HG03442 (cell line): ENCODE measurements around the gene NFIA.

Experiments
- ATAC-seq: cut with Tn5 transposase; IDR thresholded peaks from one replicate; pipeline ENCODE4 v1.9.1; 2021; ENCODE audit warnings: mild to moderate bottlenecking, moderate library complexity; ENCODE audit not compliant: unreplicated experiment

Gene NFIA

GRCh38 chr1:61318319-61319125 is 236.2 kb downstream of the NFIA start:
- ATAC-seq = peak; percentile 100

- no peak for ATAC-seq
Observed at GRCh38 chr1:61320575-61320974, 238.2 kb downstream of the NFIA start.

GRCh38 chr1:61322008-61322744 is 239.8 kb downstream of the NFIA start:
- ATAC-seq = no peak

- no peak for ATAC-seq
Observed at GRCh38 chr1:61322769-61323168, 240.4 kb downstream of the NFIA start.

- ATAC-seq = no peak
Observed at GRCh38 chr1:61323681-61324328, 241.4 kb downstream of the NFIA start.

GRCh38 chr1:61326713-61327112 is 244.4 kb downstream of the NFIA start:
- no peak for ATAC-seq

GRCh38 chr1:61327436-61327835 is 245.1 kb downstream of the NFIA start:
- no peak for ATAC-seq

- no peak for ATAC-seq
Observed at GRCh38 chr1:61329556-61329955, 247.2 kb downstream of the NFIA start.

GRCh38 chr1:61330018-61330417 is 247.7 kb downstream of the NFIA start:
- no peak for ATAC-seq

GRCh38 chr1:61330571-61330970 is 248.2 kb downstream of the NFIA start:
- no peak for ATAC-seq

- ATAC-seq = peak; percentile 99
Observed at GRCh38 chr1:61332196-61332753, 249.9 kb downstream of the NFIA start.

- no peak for ATAC-seq
Observed at GRCh38 chr1:61332796-61333195, 250.4 kb downstream of the NFIA start.

- ATAC-seq = no peak
Observed at GRCh38 chr1:61334718-61335589, 252.6 kb downstream of the NFIA start.

- no peak for ATAC-seq
Observed at GRCh38 chr1:61337037-61337436, 254.7 kb downstream of the NFIA start.

- no peak for ATAC-seq
Observed at GRCh38 chr1:61337441-61337951, 255.1 kb downstream of the NFIA start.

- ATAC-seq = no peak
Observed at GRCh38 chr1:61337981-61338848, 255.9 kb downstream of the NFIA start.

GRCh38 chr1:61338899-61339298 is 256.5 kb downstream of the NFIA start:
- no peak for ATAC-seq

GRCh38 chr1:61341426-61341825 is 259.1 kb downstream of the NFIA start:
- ATAC-seq = no peak

GRCh38 chr1:61343734-61344420 is 261.5 kb downstream of the NFIA start:
- ATAC-seq = no peak
